ENCODE results near the gene CTCFL. TPM values are rescaled to one million over a fixed set of nuclear protein-coding genes. Genes with fewer than 3 reads are reported as not detected.

Gene CTCFL
- total and polyA plus RNA-seq, 2 donors (not counting 1 experiment from before 2014, with no cell fraction given) = not detected

DNA sequence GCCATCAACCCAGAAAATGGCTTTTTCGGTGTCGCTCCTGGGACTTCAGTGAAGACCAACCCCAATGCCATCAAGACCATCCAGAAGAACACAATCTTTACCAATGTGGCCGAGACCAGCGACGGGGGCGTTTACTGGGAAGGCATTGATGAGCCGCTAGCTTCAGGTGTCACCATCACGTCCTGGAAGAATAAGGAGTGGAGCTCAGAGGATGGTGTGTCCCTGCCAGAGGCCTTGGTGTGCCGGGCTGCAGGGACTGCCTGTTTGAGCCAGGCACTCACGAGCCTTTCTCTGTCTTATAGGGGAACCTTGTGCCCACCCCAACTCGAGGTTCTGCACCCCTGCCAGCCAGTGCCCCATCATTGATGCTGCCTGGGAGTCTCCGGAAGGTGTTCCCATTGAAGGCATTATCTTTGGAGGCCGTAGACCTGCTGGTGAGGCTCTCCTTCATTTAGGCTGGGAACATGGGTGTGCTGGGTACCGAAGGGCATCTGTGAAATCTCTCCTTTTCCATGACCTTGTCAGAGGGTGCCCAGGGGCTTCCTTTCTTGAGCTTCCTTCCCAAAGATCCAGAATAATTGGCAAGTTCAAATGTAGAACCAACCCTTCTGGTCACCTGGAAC lies 39.4 kb upstream of the CTCFL start:
- no peak overlapping the region for H2AFZ ChIP-seq (ENCODE audit: low read length)
- no peak for TF ChIP-seq EZH2 (IDR thresholded peaks at IDR 0.05; ENCODE audit: low read length, missing control alignments)
- TF ChIP-seq, protein P1, sequence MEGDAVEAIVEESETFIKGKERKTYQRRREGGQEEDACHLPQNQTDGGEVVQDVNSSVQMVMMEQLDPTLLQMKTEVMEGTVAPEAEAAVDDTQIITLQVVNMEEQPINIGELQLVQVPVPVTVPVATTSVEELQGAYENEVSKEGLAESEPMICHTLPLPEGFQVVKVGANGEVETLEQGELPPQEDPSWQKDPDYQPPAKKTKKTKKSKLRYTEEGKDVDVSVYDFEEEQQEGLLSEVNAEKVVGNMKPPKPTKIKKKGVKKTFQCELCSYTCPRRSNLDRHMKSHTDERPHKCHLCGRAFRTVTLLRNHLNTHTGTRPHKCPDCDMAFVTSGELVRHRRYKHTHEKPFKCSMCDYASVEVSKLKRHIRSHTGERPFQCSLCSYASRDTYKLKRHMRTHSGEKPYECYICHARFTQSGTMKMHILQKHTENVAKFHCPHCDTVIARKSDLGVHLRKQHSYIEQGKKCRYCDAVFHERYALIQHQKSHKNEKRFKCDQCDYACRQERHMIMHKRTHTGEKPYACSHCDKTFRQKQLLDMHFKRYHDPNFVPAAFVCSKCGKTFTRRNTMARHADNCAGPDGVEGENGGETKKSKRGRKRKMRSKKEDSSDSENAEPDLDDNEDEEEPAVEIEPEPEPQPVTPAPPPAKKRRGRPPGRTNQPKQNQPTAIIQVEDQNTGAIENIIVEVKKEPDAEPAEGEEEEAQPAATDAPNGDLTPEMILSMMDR (conservative IDR thresholded peaks at IDR 0.05 in 1 of 2, IDR thresholded peaks at IDR 0.05 in 1 of 2; ENCODE audit: low read depth in 1 of 2, low read length in 2 of 2) = no peak
- no peak overlapping the region for H3K4me3 ChIP-seq (replicated peaks in 1 of 4; ENCODE audit: control extremely low read depth in 1 of 4, insufficient read depth in 1 of 4, low read depth in 3 of 4, low read length in 4 of 4)
- H4K20me1 ChIP-seq (ENCODE audit: control insufficient read depth, extremely low read depth, insufficient read depth, low read length) = no peaks in the 10 kb centered on the region
- H3K36me3 ChIP-seq (ENCODE audit: control insufficient read depth, insufficient read depth, low read length) = no peaks in the 10 kb centered on the region
- no peaks in the 10 kb centered on the region for H3K9me3 ChIP-seq (ENCODE audit: control insufficient read depth, insufficient read depth, low read depth, low read length)
- H3K4me2 ChIP-seq (ENCODE audit: extremely low read depth, insufficient read depth, low read length) = no peak overlapping the region
- H3K27ac ChIP-seq (ENCODE audit: insufficient read depth, low read length) = no peak overlapping the region
- DNase-seq (ENCODE audit: low read depth in 2 of 2) = no peak
- no peaks in the 10 kb centered on the region for H3K27me3 ChIP-seq (ENCODE audit: control insufficient read depth, insufficient read depth, low read length)
- H3K79me2 ChIP-seq (ENCODE audit: control insufficient read depth, insufficient read depth, low read length) = no peaks in the 10 kb centered on the region
- H3K4me1 ChIP-seq (ENCODE audit: control insufficient read depth, extremely low read depth, insufficient read depth, low read length) = no peaks in the 10 kb centered on the region
- no peak overlapping the region for H3K9ac ChIP-seq (ENCODE audit: insufficient read depth, low read length)

DNA sequence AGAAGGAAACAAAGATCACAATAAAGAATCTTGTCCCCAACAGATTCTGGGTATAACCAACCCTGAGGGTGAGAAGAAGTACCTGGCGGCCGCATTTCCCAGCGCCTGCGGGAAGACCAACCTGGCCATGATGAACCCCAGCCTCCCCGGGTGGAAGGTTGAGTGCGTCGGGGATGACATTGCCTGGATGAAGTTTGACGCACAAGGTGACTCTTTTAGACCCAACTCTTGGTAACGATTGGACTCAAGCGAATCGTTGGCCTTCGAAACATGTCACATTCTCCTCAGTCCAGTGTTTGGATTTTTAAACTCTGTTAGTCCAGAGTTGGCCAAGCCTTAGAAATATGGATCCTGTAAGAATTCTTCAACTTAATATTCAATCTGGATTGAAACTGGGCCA lies 38.6 kb upstream of the CTCFL start:
- Histone ChIP-seq H3K9ac (ENCODE audit: insufficient read depth, low read length) (no peak overlapping the region), H3K4me1 (ENCODE audit: control insufficient read depth, extremely low read depth, insufficient read depth, low read length) (no peaks in the 10 kb centered on the region), H3K27ac (ENCODE audit: insufficient read depth, low read length) (no peak overlapping the region), H2AFZ (ENCODE audit: low read length) (no peak overlapping the region), H4K20me1 (ENCODE audit: control insufficient read depth, extremely low read depth, insufficient read depth, low read length) (no peaks in the 10 kb centered on the region), H3K4me2 (ENCODE audit: extremely low read depth, insufficient read depth, low read length) (no peak overlapping the region), H3K27me3 (ENCODE audit: control insufficient read depth, insufficient read depth, low read length) (no peaks in the 10 kb centered on the region), H3K9me3 (ENCODE audit: control insufficient read depth, insufficient read depth, low read depth, low read length) (no peaks in the 10 kb centered on the region), H3K36me3 (ENCODE audit: control insufficient read depth, insufficient read depth, low read length) (no peaks in the 10 kb centered on the region), H3K4me3 (replicated peaks in 1 of 4; ENCODE audit: control extremely low read depth in 1 of 4, insufficient read depth in 1 of 4, low read depth in 3 of 4, low read length in 4 of 4) (no peak overlapping the region), H3K79me2 (ENCODE audit: control insufficient read depth, insufficient read depth, low read length) (no peaks in the 10 kb centered on the region)
- TF ChIP-seq EZH2 (IDR thresholded peaks at IDR 0.05; ENCODE audit: low read length, missing control alignments) = no peak
- TF ChIP-seq, protein P1 (conservative IDR thresholded peaks at IDR 0.05 in 1 of 2, IDR thresholded peaks at IDR 0.05 in 1 of 2; ENCODE audit: low read depth in 1 of 2, low read length in 2 of 2) = no peak
- no peak for DNase-seq (ENCODE audit: low read depth in 2 of 2)

DNA sequence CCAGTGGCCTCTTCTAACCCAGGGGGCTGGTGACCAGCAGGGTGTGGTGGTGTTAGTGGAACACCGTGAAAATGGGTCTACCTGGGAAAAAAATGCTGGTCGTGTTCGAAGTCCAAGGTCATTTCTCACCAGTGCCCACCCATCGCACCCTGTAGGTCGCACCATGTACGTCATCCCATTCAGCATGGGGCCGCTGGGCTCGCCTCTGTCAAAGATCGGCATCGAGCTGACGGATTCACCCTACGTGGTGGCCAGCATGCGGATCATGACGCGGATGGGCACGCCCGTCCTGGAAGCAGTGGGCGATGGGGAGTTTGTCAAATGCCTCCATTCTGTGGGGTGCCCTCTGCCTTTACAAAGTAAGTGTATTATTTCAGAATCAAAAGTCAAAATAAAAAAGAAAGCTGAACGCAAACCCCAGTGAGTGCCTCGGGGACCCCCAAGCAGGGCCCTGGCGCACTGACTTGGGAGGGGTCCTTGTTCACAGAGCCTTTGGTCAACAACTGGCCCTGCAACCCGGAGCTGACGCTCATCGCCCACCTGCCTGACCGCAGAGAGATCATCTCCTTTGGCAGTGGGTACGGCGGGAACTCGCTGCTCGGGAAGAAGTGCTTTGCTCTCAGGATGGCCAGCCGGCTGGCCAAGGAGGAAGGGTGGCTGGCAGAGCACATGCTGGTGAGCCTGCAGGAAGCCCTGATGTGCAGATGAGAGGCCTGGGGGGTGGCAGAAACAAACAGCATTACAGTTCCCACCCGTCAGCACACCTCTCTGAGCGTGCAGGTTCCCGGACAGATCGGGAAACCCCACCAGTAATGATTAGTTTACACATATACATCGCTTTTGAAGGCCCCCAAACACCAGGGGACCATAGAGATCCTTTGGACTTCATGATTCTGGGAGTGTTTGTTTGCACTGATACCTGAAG lies 37.9 kb upstream of the CTCFL start:
- TF ChIP-seq, protein P1 (conservative IDR thresholded peaks at IDR 0.05 in 1 of 2, IDR thresholded peaks at IDR 0.05 in 1 of 2; ENCODE audit: low read depth in 1 of 2, low read length in 2 of 2) = no peak
- no peak for TF ChIP-seq EZH2 (IDR thresholded peaks at IDR 0.05; ENCODE audit: low read length, missing control alignments)
- Histone ChIP-seq H3K27ac (ENCODE audit: insufficient read depth, low read length) (no peak overlapping the region), H4K20me1 (ENCODE audit: control insufficient read depth, extremely low read depth, insufficient read depth, low read length) (no peaks in the 10 kb centered on the region), H3K4me3 (replicated peaks in 1 of 4; ENCODE audit: control extremely low read depth in 1 of 4, insufficient read depth in 1 of 4, low read depth in 3 of 4, low read length in 4 of 4) (no peak overlapping the region), H3K4me2 (ENCODE audit: extremely low read depth, insufficient read depth, low read length) (no peak overlapping the region), H2AFZ (ENCODE audit: low read length) (no peak overlapping the region), H3K9me3 (ENCODE audit: control insufficient read depth, insufficient read depth, low read depth, low read length) (no peaks in the 10 kb centered on the region), H3K36me3 (ENCODE audit: control insufficient read depth, insufficient read depth, low read length) (no peaks in the 10 kb centered on the region), H3K9ac (ENCODE audit: insufficient read depth, low read length) (no peak overlapping the region), H3K27me3 (ENCODE audit: control insufficient read depth, insufficient read depth, low read length) (no peaks in the 10 kb centered on the region), H3K79me2 (ENCODE audit: control insufficient read depth, insufficient read depth, low read length) (no peaks in the 10 kb centered on the region), H3K4me1 (ENCODE audit: control insufficient read depth, extremely low read depth, insufficient read depth, low read length) (no peaks in the 10 kb centered on the region)
- no peak for DNase-seq (ENCODE audit: low read depth in 2 of 2)

Data from fibroblast of lung (primary cell).